A172 (cell line): ENCODE results near the gene USP12. TPM values are rescaled to one million over a fixed set of nuclear protein-coding genes. Genes with fewer than 3 reads are reported as not detected.
"Not testable (repeated sequence)": the region's sequence is repeated elsewhere in the genome, so short reads cannot be mapped to it uniquely, and the experiment has no call there.

Source experiments
- DNase-seq: peaks from one replicate; pipeline ENCODE4 v3.0.0-alpha.2; 2015; ENCODE audit warnings: low spot score
- total RNA-seq: library from RNA; depleted of rRNA; stranded (reverse); fragments of >200 nt; shearing (Covaris generic); gene quantifications from 2 replicates; pipeline ENCODE4 v1.2.3, GENCODE V29; 2014

The USP12 gene
- total RNA-seq, 1 experiment from 2014 or later: 20.0 TPM

- no peak for DNase-seq
Measured at GRCh38 chr13:27151798-27152599, 19.6 kb downstream of the USP12 start.

- DNase-seq: no peak
Measured at GRCh38 chr13:27149702-27150101, 21.9 kb downstream of the USP12 start.

GRCh38 chr13:27148900-27149299 is 22.7 kb downstream of the USP12 start:
- DNase-seq: no peak

- DNase-seq: no peak
Measured at GRCh38 chr13:27147530-27148170, 24.0 kb downstream of the USP12 start.

GRCh38 chr13:27141746-27142145 is 29.9 kb downstream of the USP12 start:
- DNase-seq: no peak

GRCh38 chr13:27141159-27141558 is 30.5 kb downstream of the USP12 start:
- not testable (repeated sequence) for DNase-seq

GRCh38 chr13:27140060-27140459 is 31.6 kb downstream of the USP12 start:
- no peak for DNase-seq

GRCh38 chr13:27139565-27139964 is 32.0 kb downstream of the USP12 start:
- no peak for DNase-seq

GRCh38 chr13:27138457-27139093 is 33.0 kb downstream of the USP12 start:
- no peak for DNase-seq

GRCh38 chr13:27137759-27138158 is 33.9 kb downstream of the USP12 start:
- DNase-seq: no peak

- DNase-seq: no peak
Measured at GRCh38 chr13:27135023-27135422, 36.6 kb downstream of the USP12 start.

- no peak for DNase-seq
Measured at GRCh38 chr13:27133889-27134288, 37.7 kb downstream of the USP12 start.

GRCh38 chr13:27132538-27132937 is 39.1 kb downstream of the USP12 start:
- no peak for DNase-seq

GRCh38 chr13:27131906-27132305 is 39.7 kb downstream of the USP12 start:
- DNase-seq: no peak

GRCh38 chr13:27130979-27131623 is 40.5 kb downstream of the USP12 start:
- DNase-seq: peak; percentile 67

- peak; percentile 28 for DNase-seq
Measured at GRCh38 chr13:27130223-27130978, 41.2 kb downstream of the USP12 start.

GRCh38 chr13:27128825-27129627 is 42.6 kb downstream of the USP12 start:
- no peak for DNase-seq

GRCh38 chr13:27126859-27127258 is 44.8 kb downstream of the USP12 start:
- DNase-seq: no peak

- DNase-seq: peak; percentile 25
Measured at GRCh38 chr13:27125357-27126282, 46.0 kb downstream of the USP12 start.

- no peak for DNase-seq
Measured at GRCh38 chr13:27124571-27124970, 47.0 kb downstream of the USP12 start.
